ENCODE data around the gene EXO1. TPM values are rescaled to one million over a fixed set of nuclear protein-coding genes. Genes with fewer than 3 reads are reported as not detected.

The EXO1 gene
- total and polyA plus RNA-seq, 10 donors: 0.35 to 4.4 (median 1.3) TPM

DNA sequence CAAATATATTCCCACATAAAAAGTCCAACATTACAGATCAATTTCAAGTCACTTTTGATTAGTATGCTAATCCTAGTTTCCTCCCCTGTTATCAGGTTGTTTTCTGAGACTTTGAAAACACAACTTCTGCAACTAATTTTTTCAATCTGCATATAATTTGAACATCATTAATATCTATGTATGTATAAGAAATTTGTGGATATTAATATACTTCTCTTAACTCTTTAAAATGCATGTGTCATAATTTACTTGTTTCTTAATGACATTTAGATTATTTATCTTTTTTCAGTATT, 48.6 kb downstream of the EXO1 start:
- TF ChIP-seq POLR2A (IDR thresholded peaks at IDR 0.05) (no peak), POLR2AphosphoS5 (IDR thresholded peaks at IDR 0.05) (no peak)
- TF ChIP-seq, protein P1, sequence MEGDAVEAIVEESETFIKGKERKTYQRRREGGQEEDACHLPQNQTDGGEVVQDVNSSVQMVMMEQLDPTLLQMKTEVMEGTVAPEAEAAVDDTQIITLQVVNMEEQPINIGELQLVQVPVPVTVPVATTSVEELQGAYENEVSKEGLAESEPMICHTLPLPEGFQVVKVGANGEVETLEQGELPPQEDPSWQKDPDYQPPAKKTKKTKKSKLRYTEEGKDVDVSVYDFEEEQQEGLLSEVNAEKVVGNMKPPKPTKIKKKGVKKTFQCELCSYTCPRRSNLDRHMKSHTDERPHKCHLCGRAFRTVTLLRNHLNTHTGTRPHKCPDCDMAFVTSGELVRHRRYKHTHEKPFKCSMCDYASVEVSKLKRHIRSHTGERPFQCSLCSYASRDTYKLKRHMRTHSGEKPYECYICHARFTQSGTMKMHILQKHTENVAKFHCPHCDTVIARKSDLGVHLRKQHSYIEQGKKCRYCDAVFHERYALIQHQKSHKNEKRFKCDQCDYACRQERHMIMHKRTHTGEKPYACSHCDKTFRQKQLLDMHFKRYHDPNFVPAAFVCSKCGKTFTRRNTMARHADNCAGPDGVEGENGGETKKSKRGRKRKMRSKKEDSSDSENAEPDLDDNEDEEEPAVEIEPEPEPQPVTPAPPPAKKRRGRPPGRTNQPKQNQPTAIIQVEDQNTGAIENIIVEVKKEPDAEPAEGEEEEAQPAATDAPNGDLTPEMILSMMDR (IDR thresholded peaks at IDR 0.05 in 8 of 11, conservative IDR thresholded peaks at IDR 0.05 in 3 of 11): peak in 2 of 11 experiments; percentile 8 to 25
- intact Hi-C loops (cut with DNase I; ENCODE audit: low total_unique reads): loop anchor here (10.0 kb wide), 1 partner anchor 108 kb away; no protein-coding TSS in a partner anchor
- no peak overlapping the region for H3K27ac ChIP-seq

DNA sequence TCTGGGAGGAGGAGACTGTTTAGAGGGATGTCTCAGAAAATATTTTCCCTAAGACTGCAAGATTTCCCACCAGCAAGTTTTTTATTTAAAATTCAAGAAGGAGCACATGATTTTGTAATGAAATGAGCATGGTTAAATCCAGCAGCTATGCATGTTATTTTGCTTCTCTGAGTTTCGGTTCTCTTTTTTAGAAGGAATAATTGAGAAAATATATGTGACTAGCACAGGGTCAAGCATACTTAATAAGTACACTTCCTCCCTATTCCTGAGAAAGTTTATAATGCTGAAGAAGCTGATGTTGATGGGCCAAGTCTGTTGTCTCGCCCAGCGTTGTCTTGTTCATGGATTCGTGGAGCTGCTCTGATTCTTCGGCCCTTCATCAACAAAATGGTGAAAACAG, 51.2 kb downstream of the EXO1 start:
- intact Hi-C loops (cut with DNase I; ENCODE audit: low total_unique reads): loop anchor here (10.0 kb wide), 1 partner anchor 106 kb away; no protein-coding TSS in a partner anchor
- H3K27me3 ChIP-seq (replicated peaks in 1 of 7): no peaks in the 10 kb centered on the region
- H3K4me3 ChIP-seq: no peak overlapping the region
- H3K27ac ChIP-seq: peak overlapping the region in 3 of 8 donors; percentile 43 to 51 (median 44)
- H3K36me3 ChIP-seq: no peaks in the 10 kb centered on the region
- TF ChIP-seq, protein P1 (IDR thresholded peaks at IDR 0.05 in 8 of 11, conservative IDR thresholded peaks at IDR 0.05 in 3 of 11): no peak
- TF ChIP-seq POLR2A (IDR thresholded peaks at IDR 0.05) (no peak), POLR2AphosphoS5 (IDR thresholded peaks at IDR 0.05) (no peak)
- H3K9me3 ChIP-seq: no peaks in the 10 kb centered on the region
- 78 to 89% (median 81%) methylated on average over 5 of the region's 5 CpGs for WGBS, 5 donors
- no peak for DNase-seq
- H3K4me1 ChIP-seq: peaks cover 0 to 7% (median 0%) of the 10 kb centered on the region in 6 donors

More for the DNA sequence above, 48.6 kb downstream of the EXO1 start:
- Histone ChIP-seq H3K9me3 (no peaks in the 10 kb centered on the region), H3K4me1 (peaks cover 0 to 7% (median 0%) of the 10 kb centered on the region in 6 donors), H3K36me3 (no peaks in the 10 kb centered on the region), H3K4me3 (no peak overlapping the region), H3K27me3 (replicated peaks in 1 of 7) (no peaks in the 10 kb centered on the region)
- no peak for DNase-seq

DNA sequence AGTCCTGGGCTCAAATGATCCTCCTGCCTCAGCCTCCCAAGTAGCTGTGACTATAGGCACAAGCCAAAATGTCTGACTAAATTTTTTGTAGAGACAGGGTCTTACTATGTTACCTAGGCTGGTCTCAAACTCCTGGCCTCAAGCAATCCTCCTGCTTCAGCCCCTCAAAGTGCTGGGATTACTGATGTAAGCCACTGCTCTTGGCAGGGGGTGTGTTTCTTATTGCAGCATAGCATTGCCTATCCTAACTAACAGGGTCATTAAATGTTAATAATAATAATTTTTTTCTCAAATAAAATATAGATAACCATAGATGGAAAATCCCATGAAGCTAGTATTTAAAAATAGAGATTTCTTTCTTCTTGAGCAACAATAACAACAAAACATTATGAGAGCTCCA, 52.4 kb downstream of the EXO1 start:
- Histone ChIP-seq H3K4me3 (no peak overlapping the region), H3K36me3 (no peaks in the 10 kb centered on the region), H3K27ac (no peak overlapping the region), H3K27me3 (replicated peaks in 1 of 7) (no peaks in the 10 kb centered on the region), H3K4me1 (peaks cover 0 to 7% (median 0%) of the 10 kb centered on the region in 6 donors), H3K9me3 (no peaks in the 10 kb centered on the region)
- DNase-seq: no peak
- no peak for TF ChIP-seq POLR2AphosphoS5 (IDR thresholded peaks at IDR 0.05)
- TF ChIP-seq, protein P1 (IDR thresholded peaks at IDR 0.05 in 8 of 11, conservative IDR thresholded peaks at IDR 0.05 in 3 of 11): no peak
- no peak for TF ChIP-seq POLR2A (IDR thresholded peaks at IDR 0.05)
- intact Hi-C loops (cut with DNase I; ENCODE audit: low total_unique reads): no loop called here

DNA sequence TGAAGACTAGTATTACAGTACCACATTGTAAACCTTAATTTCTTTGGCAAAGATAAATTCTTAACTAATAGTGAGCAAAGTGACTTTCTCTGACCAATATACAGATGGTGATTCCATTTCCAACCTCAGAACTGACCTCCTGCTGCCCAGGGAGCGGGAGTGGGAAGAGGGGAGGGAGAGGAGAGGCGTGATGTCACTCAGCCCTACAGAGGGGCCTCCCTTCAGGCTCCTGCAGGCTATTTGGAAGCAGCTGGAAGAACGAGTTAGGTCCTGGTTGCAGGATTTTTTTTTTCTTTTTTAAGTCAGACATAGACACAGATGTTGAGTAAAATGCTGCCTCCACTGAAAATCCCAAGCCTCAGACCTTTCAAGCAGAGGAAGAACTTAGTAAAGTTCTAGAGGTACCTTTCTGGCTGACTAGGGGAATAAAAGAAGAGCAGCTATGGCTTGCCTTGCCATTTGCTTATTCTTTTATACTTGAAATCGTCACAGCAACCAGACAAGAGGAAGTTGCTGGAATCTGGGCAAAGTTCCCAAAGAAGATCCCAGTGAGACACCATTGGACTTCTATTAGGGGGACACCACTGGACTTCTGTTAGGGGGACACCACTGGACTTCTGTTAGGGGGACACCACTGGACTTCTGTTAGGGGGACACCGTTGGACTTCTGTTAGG, 54.5 kb downstream of the EXO1 start:
- Histone ChIP-seq H3K36me3 (no peaks in the 10 kb centered on the region), H3K27ac (no peak overlapping the region), H3K9me3 (no peaks in the 10 kb centered on the region), H3K27me3 (replicated peaks in 1 of 7) (no peaks in the 10 kb centered on the region), H3K4me1 (peaks cover 0 to 7% (median 0%) of the 10 kb centered on the region in 6 donors), H3K4me3 (no peak overlapping the region)
- TF ChIP-seq, protein P1 (IDR thresholded peaks at IDR 0.05 in 8 of 11, conservative IDR thresholded peaks at IDR 0.05 in 3 of 11): no peak
- TF ChIP-seq POLR2A (IDR thresholded peaks at IDR 0.05) (no peak), POLR2AphosphoS5 (IDR thresholded peaks at IDR 0.05) (no peak)
- 57 to 76% (median 67%) methylated on average over 5 of the region's 5 CpGs for WGBS, 5 donors
- no peak for DNase-seq
- intact Hi-C loops (cut with DNase I; ENCODE audit: low total_unique reads): no loop called here

Data from spleen (tissue), 11 donors.